Activated naive CD4-positive, alpha-beta T cell treated with anti-CD3 and anti-CD28 coated beads, Interleukin-2, amount 10 ng/mL, durations not matched to agents 7 days and 5 days (primary cell): ENCODE data around the gene CLIP1.
"Not testable (repeated sequence)": the region's sequence is repeated elsewhere in the genome, so short reads cannot be mapped to it uniquely, and the experiment has no call there.

Source experiments
- CTCF ChIA-PET: fragments of 350-600 bp; sonication (Branson Sonifier 250); formaldehyde crosslinking; loops from one replicate; lab custom pipeline; 2021; ENCODE audit warnings: antibody characterized with exemption; lab: Charles Lee
- DNase-seq: peaks from one replicate; pipeline ENCODE4 v3.0.0-alpha.2; 2020
- H3K27ac Mint-ChIP-seq: one replicate; pipeline ENCODE4 v1.8.0; 2021; ENCODE audit warnings: mild to moderate bottlenecking, moderate library complexity, mixed read lengths
- H3K27me3 Mint-ChIP-seq: one replicate; pipeline ENCODE4 v1.8.0; 2021; ENCODE audit warnings: mild to moderate bottlenecking, mixed read lengths
- H3K36me3 Mint-ChIP-seq: one replicate; pipeline ENCODE4 v1.8.0; 2021; ENCODE audit warnings: mixed read lengths
- H3K4me1 Mint-ChIP-seq: one replicate; pipeline ENCODE4 v1.8.0; 2021; ENCODE audit warnings: mixed read lengths
- H3K4me3 Mint-ChIP-seq: one replicate; pipeline ENCODE4 v1.8.0; 2021; ENCODE audit warnings: mild to moderate bottlenecking, moderate library complexity, mixed read lengths
- H3K9me3 Mint-ChIP-seq: one replicate; pipeline ENCODE4 v1.8.0; 2021; ENCODE audit warnings: mixed read lengths

The CLIP1 gene

DNA sequence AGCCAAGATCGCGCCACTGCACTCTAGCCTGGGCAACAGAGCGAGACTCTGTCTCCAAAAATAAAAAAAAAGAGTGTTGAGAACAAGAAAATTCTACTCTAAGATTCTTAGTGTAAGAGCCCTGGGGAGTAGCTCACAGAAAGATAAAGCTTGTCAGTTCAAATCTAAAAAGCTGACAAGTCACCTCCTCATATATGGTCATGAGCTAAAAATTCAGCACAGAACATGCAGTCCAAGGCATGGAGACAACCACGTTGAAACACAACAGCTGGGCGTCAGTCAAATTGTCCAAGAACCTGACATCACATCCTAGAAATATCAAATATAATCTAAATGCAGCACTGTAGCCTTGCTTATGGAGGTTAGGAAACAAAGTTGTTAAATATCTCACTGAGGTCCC lies 47.8 kb downstream of the CLIP1 start:
- no peak overlapping the region for H3K27ac Mint-ChIP-seq
- H3K27me3 Mint-ChIP-seq: no peaks in the 10 kb centered on the region
- CTCF ChIA-PET: no interaction called here
- no peak for DNase-seq
- no peaks in the 10 kb centered on the region for H3K9me3 Mint-ChIP-seq
- H3K4me3 Mint-ChIP-seq: no peak overlapping the region
- H3K4me1 Mint-ChIP-seq: peaks cover 12% of the 10 kb centered on the region
- H3K36me3 Mint-ChIP-seq: peaks cover 32% of the 10 kb centered on the region

GRCh38 chr12:122371475-122372045 lies 50.9 kb downstream of the CLIP1 start:
- no peaks in the 10 kb centered on the region for H3K27me3 Mint-ChIP-seq
- peak overlapping the region; percentile 77 for H3K27ac Mint-ChIP-seq

DNA sequence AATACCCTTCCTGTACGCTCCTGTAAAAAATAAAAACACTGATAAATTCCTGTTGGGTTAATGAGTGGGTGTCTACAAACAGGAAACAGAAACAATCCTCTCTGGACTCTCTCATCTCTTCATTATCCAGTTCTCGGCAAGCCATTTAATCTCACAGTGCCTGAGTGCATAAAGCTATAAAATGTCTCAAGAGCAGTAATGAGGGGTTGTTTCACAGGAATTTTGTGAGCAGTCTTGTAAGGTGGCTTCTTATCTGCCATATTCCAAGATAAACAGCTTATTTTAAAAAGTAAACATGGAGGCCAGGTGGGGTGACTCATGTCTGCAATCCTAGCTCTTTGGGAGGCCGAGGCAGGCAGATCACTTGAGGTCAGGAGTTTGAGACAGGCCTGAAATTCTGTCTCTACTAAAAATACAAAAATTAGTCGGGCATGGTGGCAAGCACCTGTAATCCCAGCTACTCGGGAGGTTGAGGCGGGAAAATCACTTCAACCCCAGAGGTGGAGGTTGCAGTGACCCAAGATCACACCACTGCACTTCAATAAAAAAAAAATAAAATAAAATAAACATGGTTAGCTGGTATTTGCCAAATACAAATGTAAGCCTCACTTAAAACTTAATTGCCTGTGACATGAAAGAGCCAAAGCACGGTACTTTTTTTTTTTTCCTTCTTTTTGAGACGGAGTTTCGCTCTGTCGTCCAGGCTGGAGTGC lies 54.0 kb downstream of the CLIP1 start:
- H3K36me3 Mint-ChIP-seq: peaks cover 26% of the 10 kb centered on the region
- DNase-seq: no peak
- peaks cover 14% of the 10 kb centered on the region for H3K4me1 Mint-ChIP-seq
- H3K9me3 Mint-ChIP-seq: no peaks in the 10 kb centered on the region
- CTCF ChIA-PET: interaction anchor here (0.6 to 2.1 kb wide), 3 partner anchors 12 to 123 kb away, joined by 4 to 9 read pairs (median 4); no protein-coding TSS in a partner anchor
- H3K4me3 Mint-ChIP-seq: no peak overlapping the region
- no peak overlapping the region for H3K27ac Mint-ChIP-seq
- no peaks in the 10 kb centered on the region for H3K27me3 Mint-ChIP-seq

More at GRCh38 chr12:122371475-122372045, 50.9 kb downstream of the CLIP1 start:
- Mint-ChIP-seq H3K36me3 (peaks cover 32% of the 10 kb centered on the region), H3K4me1 (peaks cover 14% of the 10 kb centered on the region), H3K4me3 (no peak overlapping the region), H3K9me3 (no peaks in the 10 kb centered on the region)
- CTCF ChIA-PET: no interaction called here
- DNase-seq: no peak

DNA sequence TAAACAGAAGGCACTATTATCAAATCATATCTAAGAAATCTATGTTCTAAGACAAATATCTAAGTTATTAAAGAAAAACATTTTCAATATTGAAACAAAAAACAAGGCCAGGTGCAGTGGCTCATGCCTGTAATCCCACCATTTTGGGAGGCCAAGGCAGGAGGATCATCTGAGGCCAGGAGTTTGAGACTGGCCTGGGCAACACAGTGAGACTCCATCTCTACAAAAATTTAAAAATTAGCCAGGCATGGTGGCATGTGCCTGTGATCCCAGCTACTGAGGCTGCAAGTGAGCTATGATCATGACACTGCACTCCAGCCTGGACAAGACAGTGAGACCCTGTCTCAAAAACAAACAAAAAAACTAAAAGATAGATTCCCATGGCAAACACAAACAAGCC lies 54.8 kb downstream of the CLIP1 start:
- Mint-ChIP-seq H3K36me3 (peaks cover 27% of the 10 kb centered on the region), H3K27ac (peak overlapping the region; percentile 63), H3K4me1 (peaks cover 13% of the 10 kb centered on the region)
- CTCF ChIA-PET: interaction anchor here (2.1 kb wide), 1 partner anchor 12 kb away, joined by 9 read pairs; no protein-coding TSS in a partner anchor
- H3K27me3 Mint-ChIP-seq, H3K4me3 Mint-ChIP-seq, DNase-seq, H3K9me3 Mint-ChIP-seq: not testable (repeated sequence)

GRCh38 chr12:122366685-122367475 lies 55.6 kb downstream of the CLIP1 start:
- Mint-ChIP-seq H3K36me3 (peaks cover 20% of the 10 kb centered on the region), H3K4me1 (peaks cover 10% of the 10 kb centered on the region), H3K27me3 (no peaks in the 10 kb centered on the region), H3K27ac (peak overlapping the region; percentile 62), H3K4me3 (no peak overlapping the region), H3K9me3 (no peaks in the 10 kb centered on the region)
- CTCF ChIA-PET: interaction anchor here (2.1 kb wide), 1 partner anchor 11 kb away, joined by 9 read pairs; no protein-coding TSS in a partner anchor
- no peak for DNase-seq

DNA sequence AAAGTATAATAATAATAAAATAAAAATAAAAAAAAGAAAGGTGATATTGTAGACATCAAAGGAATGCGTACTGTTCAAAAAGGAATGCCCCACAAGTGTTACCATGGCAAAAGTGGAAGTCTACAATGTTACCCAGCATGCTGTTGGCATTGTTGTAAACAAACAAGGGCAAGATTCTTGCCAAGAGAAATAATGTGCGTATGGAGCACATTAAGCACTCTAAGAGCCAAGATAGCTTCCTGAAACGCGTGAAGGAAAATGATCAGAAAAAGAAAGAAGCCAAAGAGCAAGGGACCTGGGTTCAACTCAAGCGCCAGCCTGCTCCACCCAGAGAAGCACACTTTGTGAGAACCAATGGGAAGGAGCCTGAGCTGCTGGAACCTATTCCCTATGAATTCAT lies 57.2 kb downstream of the CLIP1 start:
- H3K4me3 Mint-ChIP-seq, DNase-seq, H3K27me3 Mint-ChIP-seq, H3K4me1 Mint-ChIP-seq, H3K27ac Mint-ChIP-seq, CTCF ChIA-PET, H3K9me3 Mint-ChIP-seq: not testable (repeated sequence)
- peaks cover 28% of the 10 kb centered on the region for H3K36me3 Mint-ChIP-seq

DNA sequence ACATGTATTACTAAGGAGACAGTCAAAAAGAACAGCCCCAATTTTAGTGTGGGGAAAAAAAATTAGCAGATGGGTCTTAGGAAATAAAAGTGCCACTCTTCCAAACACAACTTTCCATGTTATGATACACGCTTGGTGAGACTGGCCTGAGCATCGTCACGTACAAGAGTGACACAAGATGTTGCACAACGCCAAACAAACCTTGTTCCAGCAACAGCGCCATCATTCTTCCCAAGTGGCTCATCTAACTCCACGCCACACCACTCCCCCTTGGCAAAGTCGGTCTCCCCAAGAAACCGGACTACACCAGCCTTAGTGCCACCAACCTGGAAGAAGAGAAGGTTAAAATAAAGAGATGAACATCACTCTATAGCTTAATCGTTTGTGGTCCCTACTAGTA lies 58.7 kb downstream of the CLIP1 start:
- H3K27ac Mint-ChIP-seq: no peak overlapping the region
- no peak for DNase-seq
- H3K36me3 Mint-ChIP-seq: peaks cover 31% of the 10 kb centered on the region
- H3K4me1 Mint-ChIP-seq: peaks cover 2% of the 10 kb centered on the region
- H3K9me3 Mint-ChIP-seq: no peaks in the 10 kb centered on the region
- CTCF ChIA-PET: interaction anchor here (0.7 to 1.4 kb wide), 3 partner anchors 9 to 46 kb away, joined by 3 read pairs; no protein-coding TSS in a partner anchor
- no peak overlapping the region for H3K4me3 Mint-ChIP-seq
- H3K27me3 Mint-ChIP-seq: no peaks in the 10 kb centered on the region

- Mint-ChIP-seq H3K36me3 (peaks cover 27% of the 10 kb centered on the region), H3K4me3 (no peak overlapping the region), H3K4me1 (peaks cover 2% of the 10 kb centered on the region), H3K27me3 (no peaks in the 10 kb centered on the region), H3K27ac (no peak overlapping the region), H3K9me3 (no peaks in the 10 kb centered on the region)
- no peak for DNase-seq
- CTCF ChIA-PET: interaction anchor here (0.7 kb wide), 1 partner anchor 10 kb away, joined by 3 read pairs; no protein-coding TSS in a partner anchor
These were observed 59.7 kb downstream of the CLIP1 start for GRCh38 chr12:122362755-122363154.

- H3K27me3 Mint-ChIP-seq, DNase-seq, H3K4me1 Mint-ChIP-seq, H3K9me3 Mint-ChIP-seq, H3K27ac Mint-ChIP-seq, H3K4me3 Mint-ChIP-seq, CTCF ChIA-PET: not testable (repeated sequence)
- peaks cover 41% of the 10 kb centered on the region for H3K36me3 Mint-ChIP-seq
These were observed 64.1 kb downstream of the CLIP1 start for GRCh38 chr12:122358403-122358802.

GRCh38 chr12:122357536-122357935 lies 64.9 kb downstream of the CLIP1 start:
- DNase-seq, H3K4me3 Mint-ChIP-seq, H3K9me3 Mint-ChIP-seq, H3K27me3 Mint-ChIP-seq, CTCF ChIA-PET, H3K27ac Mint-ChIP-seq, H3K4me1 Mint-ChIP-seq: not testable (repeated sequence)
- H3K36me3 Mint-ChIP-seq: peaks cover 43% of the 10 kb centered on the region

GRCh38 chr12:122356991-122357390 lies 65.5 kb downstream of the CLIP1 start:
- H3K27me3 Mint-ChIP-seq, H3K9me3 Mint-ChIP-seq, DNase-seq, H3K27ac Mint-ChIP-seq, H3K4me3 Mint-ChIP-seq, H3K4me1 Mint-ChIP-seq: not testable (repeated sequence)
- peaks cover 48% of the 10 kb centered on the region for H3K36me3 Mint-ChIP-seq
- CTCF ChIA-PET: interaction anchor here (0.8 to 1.7 kb wide), 2 partner anchors 11 to 52 kb away, joined by 3 to 9 read pairs; no protein-coding TSS in a partner anchor

GRCh38 chr12:122356192-122356635 lies 66.3 kb downstream of the CLIP1 start:
- Mint-ChIP-seq H3K36me3 (peaks cover 43% of the 10 kb centered on the region), H3K4me3 (no peak overlapping the region), H3K27ac (peak overlapping the region; percentile 71), H3K27me3 (no peaks in the 10 kb centered on the region), H3K9me3 (no peaks in the 10 kb centered on the region), H3K4me1 (peaks cover 7% of the 10 kb centered on the region)
- CTCF ChIA-PET: interaction anchor here (0.6 to 3.6 kb wide), 24 partner anchors 10 to 371 kb away, joined by 3 to 34 read pairs (median 4); partner anchors contain the start of gene B3GNT4
- DNase-seq: peak; percentile 73

GRCh38 chr12:122355706-122356105 lies 66.8 kb downstream of the CLIP1 start:
- peaks cover 39% of the 10 kb centered on the region for H3K36me3 Mint-ChIP-seq

More at GRCh38 chr12:122355706-122356105, 66.8 kb downstream of the CLIP1 start:
- peaks cover 7% of the 10 kb centered on the region for H3K4me1 Mint-ChIP-seq
- H3K4me3 Mint-ChIP-seq: no peak overlapping the region
- CTCF ChIA-PET: interaction anchor here (0.8 to 3.6 kb wide), 22 partner anchors 10 to 372 kb away, joined by 3 to 34 read pairs (median 4); partner anchors contain the start of gene B3GNT4
- no peaks in the 10 kb centered on the region for H3K27me3 Mint-ChIP-seq
- no peaks in the 10 kb centered on the region for H3K9me3 Mint-ChIP-seq
- no peak for DNase-seq
- H3K27ac Mint-ChIP-seq: no peak overlapping the region
